HG03442 (cell line): Measurements from ENCODE around the gene INTS12.

ENCODE experiments used
- ATAC-seq: cut with Tn5 transposase; IDR thresholded peaks from one replicate; pipeline ENCODE4 v1.9.1; 2021; ENCODE audit warnings: mild to moderate bottlenecking, moderate library complexity; ENCODE audit not compliant: unreplicated experiment

The INTS12 gene

DNA sequence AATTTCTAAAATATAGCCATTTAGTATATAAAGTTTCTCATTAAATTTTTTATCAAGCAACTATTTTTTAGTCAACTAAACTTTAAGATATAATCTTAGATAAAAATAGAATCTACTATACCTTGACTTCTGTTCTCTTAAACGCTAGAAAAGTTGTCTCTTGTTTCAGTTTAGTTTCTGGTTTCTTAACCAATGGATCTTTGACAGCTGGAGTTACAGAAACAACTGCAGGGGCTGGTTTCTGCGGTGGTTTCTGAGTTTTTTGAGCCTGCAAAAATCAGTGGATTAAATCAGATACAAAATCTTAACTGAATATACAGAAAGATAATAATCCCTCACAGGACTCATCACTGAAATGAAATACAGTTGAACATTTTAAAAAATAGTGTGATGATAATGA is 21.9 kb downstream of the INTS12 start:
- no peak for ATAC-seq

DNA sequence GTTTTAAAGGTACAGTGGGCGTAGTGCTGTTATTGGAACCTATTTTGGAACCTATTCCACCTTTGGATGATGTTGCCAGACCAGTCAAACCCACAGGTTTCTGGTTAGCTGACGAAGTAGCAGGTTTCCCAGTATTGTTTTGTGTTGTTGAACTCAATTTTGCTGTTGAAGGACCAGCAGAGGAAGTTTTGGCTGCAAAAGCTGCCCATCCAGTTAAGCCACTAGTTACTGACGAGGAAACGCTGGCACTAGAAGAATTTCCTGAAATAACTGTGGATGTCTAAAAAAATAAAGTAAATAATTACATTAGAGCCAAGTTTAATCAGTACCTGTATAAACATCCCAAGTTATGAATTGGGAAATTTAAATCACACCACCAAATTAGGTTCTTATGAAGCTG is 25.5 kb downstream of the INTS12 start:
- ATAC-seq: no peak

DNA sequence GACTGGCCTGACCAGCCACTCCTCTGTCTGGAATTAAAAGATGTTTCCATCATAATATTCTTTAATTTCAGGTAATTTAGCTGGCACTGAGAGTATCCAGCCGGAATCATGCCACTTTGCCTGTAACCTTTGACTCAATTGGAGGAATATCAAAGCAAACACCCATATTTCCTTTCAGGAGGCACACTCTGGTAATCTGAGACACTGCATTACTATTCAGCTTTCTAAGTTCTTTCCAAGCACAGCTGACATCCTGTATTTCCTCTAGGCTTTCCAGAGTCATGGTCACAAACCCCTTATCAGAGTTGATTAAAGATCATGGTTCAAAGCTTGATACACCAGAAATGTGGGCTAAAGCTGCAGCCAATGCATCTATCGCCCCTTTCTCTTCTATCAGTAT is 29.3 kb downstream of the INTS12 start:
- no peak for ATAC-seq

DNA sequence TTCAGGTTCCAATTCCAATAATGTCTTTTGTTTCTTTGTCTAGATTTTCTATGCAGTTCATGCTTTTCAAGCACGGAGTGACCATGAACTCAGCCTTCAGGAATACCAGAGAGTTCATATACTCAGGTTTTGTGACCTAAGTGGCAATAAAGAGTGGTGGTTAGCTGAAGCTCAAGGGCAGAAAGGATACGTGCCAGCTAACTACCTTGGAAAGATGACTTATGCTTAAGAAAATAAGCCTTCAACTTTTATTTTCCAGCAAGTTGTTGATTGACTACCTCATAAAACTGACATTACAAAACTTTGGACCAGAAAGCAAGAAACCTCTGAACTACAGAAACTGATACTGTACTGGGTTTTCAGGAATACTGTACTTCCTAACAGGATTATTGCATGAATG is 30.8 kb downstream of the INTS12 start:
- no peak for ATAC-seq

DNA sequence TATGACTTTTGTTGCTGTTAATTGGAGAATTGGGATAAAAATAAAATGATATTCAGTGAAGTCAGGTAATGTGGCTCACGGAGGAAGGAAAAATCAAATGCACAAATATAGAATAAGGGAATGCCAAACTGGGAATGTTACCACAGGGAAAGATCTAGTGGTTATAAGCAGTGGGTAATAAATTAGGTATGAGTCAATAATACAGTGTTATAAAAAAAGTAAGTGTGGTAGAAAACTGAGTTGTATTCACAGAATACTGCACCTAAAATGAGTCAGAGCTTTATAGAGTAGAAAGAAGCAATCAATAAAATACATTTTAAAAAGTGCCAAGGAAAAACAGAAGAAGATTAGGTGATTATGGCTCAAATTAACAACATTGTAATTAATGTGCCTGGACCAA is 34.5 kb downstream of the INTS12 start:
- no peak for ATAC-seq

DNA sequence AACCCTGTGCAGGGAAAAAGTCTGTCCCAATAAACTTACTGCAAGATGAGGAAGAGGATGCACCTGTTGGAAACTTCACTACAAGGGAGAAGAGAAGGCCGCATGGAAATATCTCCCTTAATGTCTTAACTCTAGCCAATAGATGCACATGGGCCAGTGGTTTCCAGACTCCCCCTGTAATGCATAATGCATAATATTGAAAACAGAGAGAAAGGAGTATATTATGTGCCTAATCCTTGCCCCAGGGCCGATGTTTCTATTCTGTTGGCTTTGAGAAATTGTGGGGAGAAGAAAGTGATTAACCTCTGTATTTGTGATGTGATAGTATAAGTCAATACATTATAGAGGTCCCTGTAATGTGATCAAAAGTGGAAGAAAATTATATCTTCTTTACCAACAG is 37.2 kb downstream of the INTS12 start:
- no peak for ATAC-seq

DNA sequence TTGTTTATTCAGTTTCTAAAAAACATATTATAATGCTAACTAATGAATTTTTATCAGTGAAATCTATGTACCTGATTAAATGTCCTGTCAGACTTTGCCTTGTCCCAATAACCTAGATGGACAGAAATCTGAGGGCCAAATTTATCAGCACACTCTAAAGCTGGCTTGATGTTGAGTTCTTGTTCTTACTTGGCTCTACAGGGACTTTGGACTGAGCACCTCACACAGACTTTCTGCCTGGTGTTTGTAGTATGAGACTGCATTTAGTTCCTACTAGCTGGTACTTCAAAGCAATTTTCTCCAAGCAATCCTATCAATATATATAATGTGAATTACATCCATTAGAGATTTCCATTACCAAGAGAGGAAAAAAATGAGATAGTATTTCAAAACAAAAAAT is 37.8 kb downstream of the INTS12 start:
- no peak for ATAC-seq

DNA sequence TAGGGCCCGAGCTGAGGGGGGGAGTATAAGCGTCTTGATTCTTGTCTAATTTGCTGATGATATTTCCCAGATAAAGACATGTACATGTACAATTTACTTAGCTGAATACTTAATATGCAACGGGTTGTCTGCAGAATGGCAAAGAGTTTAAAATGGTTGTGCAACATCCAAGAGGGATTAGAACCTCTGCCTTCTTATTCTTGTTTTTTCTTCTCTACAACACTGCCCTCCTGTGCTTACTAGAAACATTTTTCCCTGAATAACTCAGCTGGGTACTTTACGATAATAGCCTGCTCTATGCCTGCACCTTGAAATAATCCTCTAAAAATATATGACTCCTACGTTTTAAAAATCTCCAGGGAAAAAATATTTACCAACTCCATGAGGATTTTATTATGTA is 41.8 kb downstream of the INTS12 start:
- peak; percentile 54 for ATAC-seq

DNA sequence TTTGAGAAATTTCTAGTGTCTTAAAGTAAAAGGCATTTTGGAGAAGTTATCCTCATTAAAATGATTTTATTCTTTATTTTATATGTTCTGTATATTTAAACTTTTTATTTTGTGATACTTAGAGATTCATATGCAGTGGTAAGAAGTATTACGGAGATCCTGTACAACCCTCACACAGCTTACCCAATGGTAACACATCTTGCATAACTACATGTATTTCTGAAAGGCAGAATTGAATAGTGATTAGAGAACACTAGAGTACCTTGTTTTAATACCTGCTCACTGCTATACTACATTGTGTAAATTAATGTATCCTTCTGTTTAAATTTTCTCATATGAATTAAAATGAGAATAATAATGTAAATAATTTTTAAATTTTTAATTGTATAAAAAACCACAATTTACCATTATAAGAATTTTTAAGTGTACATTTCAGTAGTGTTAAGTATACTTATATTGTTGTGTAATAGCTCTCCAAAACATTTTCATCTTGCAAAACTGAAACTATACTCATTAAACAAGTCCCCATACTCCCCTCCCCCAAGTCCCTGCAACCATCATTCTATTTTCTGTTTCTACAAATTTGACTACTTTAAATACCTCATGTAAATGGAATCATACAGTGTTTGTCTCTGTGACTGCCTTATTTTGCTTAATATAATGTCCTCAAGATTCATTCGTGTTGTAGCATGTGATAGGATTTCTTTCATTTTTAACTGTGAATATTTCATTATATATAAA is 45.4 kb downstream of the INTS12 start:
- no peak for ATAC-seq

DNA sequence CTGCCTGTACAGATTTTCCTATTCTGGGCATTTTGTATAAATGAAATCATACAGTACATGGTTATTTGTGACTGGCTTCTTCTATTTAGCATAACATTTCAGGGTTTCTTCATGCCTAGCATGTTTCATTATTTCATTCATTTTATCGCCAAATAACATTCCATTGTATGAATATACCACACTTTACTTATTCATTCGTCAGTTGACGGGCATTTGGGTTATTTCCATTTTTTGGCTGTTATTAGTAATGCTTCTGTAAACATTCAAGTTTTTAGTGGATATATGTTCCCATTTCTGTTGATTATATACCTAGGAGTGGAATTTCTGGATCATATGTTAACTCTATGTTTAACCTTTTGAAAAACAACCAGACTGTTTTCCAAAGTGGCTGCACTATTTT is 47.5 kb downstream of the INTS12 start:
- no peak for ATAC-seq

DNA sequence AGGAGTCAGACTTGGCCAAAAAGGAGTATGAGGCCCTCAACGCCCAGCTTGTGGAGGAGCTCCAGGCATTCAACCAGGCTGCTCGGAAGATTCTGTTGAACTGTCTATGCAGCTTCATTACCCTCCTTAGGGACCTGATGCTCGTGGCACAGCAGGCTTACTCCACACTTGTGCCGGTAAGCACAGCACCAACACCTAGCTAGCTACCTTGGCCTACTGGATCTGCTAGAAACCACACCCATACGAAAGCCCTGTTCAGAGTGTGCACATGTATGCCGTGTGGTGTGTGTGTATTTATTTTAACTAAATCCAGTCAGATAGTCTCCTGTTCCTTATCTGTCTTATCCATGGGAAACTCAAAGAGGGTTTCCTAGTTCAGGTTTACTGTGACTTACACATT is 49.3 kb downstream of the INTS12 start:
- ATAC-seq: no peak

DNA sequence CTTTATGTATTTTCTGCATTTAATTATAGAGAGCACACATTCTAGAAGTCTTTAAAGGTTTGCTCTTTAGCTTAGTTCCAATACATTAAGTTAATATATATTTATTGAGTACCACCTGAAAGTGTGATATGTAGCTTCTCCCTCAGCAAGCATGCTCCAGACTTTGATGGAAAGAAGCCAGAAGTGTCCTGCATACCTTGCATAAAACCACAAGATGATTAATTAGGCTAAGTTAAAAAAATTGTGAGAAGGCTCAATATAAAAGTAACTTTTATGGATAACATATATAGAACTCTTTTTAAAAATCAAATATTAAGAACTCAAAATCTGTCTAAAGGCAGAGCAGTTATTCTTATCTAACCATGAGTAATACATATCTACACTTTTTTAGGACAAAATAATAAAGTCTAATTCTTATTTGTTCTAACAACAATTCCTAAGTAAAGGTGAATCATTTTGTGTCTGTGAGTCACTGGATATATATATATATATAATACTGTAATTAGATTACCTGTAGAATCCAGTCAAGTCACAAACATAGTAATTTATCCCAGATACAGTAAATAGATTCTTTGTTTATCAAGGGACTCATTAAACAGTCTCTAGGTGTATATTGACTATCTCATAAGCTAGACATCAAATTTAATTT is 51.2 kb downstream of the INTS12 start:
- no peak for ATAC-seq

DNA sequence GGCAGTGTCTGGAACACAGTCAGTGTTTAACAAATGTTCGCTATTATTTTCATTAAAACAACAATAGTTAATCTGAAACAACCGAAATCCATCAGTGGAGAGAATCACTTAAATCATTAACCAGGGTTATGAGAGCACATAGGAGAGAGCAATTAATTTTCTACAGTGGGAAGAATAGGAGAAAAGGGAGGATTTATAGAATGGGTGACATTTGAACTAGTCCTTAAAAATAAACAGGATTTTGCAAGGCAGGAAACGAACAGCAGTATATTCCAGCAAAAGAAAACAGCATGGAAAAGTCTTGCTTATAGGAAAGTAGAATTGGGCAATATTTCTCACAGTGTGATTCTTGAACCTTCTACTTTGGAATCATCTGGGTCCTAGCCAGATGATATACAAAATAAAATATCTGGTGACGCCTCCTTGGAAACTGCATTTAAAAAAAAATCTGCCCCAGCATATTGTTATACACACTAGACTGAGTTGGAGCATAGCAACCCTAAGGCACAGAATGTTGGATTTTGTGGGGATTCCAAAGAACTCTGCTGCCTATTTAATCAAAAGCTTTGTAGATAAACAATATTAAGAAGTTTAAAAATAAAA is 56.1 kb downstream of the INTS12 start:
- ATAC-seq: no peak

DNA sequence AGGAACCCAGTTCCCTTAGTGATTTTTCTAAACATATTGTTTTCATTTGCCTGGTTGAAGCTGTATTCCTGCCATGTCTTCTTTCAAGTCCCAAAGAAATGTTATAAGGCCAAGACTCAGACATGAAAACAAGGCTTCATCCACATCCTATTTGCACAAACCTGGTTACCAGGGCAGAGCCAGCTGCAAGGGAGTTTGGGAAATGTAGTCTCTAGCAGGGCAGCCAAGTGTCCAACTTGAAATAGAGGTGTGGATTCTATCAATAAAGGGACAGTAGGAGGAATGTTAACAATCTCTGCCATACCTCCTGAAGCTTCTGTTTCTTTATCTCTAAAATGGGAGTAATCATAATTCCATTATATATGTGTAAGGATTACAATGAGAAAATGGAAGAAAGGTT is 56.6 kb downstream of the INTS12 start:
- no peak for ATAC-seq

DNA sequence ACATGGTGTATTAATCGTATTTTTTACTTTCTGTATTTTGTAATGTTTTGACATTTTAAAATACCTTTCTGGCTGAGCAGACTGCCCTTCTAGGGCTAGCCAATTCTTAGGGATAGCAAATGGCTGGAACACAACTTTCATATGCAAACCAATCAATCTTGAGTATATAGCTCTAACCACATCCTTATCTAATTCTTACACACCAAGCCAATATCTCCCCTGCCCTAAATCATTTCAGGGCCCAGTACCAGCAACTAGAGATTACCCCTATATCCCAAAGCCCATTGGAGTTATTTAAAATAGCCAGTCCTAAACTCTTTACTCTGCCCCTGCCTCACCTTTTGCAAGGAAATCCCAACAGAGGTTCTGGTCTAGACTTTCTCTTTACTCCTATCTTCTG is 58.3 kb downstream of the INTS12 start:
- no peak for ATAC-seq

DNA sequence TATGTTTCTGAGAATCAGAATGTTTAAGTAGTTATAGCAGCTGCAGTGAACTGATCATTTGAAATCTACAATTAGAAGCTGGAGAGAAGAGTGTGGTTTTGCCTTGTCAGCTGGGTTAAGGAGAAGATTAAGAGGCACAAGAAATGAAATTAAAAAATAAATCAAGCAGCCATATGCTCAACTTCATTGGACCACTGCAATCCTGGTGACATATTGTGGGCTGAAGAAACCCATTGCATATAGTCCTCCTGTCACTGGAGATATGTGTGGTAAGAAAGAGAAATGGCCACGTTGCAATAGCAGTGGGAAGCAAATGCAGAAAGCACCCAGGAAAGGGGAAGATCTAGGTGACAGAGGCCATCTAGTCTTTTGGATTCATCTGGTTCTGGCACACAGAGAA is 63.0 kb downstream of the INTS12 start:
- no peak for ATAC-seq

DNA sequence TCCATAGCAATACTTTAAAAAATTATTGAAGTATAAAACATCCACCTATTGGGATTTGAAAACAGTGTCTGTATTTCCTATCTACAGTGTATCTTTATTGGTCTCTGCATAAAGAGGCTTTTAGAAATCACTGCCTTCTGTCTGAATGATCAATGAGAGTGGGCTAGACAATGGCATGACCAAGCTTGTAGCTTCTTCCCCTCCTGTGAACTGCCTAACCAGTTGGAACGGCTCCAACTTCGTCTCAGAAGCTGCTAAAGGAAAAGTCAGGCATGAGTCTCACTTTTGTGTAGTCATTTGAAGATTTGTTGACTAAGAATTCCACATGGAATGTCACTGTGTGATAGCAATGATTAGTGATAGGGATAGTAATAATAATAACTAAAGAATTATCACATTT is 64.2 kb downstream of the INTS12 start:
- no peak for ATAC-seq

DNA sequence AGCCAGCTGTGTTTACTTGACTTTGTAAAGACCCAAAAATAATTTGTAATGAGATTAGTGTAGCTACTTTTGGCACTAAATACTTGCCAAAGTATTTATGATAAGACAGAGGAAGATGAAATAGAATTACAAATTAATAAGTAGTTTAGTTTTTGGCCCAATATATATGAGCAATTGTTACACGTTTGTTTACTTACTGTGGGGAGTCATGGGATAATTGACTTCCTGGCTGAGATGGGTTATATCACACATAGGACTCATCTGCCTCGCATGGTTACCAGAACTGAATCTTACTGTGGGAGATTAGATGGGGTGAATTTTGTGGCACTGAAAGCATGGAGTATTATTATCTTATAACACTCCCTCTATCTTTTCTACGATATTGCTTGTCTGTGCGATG is 66.6 kb downstream of the INTS12 start:
- no peak for ATAC-seq

DNA sequence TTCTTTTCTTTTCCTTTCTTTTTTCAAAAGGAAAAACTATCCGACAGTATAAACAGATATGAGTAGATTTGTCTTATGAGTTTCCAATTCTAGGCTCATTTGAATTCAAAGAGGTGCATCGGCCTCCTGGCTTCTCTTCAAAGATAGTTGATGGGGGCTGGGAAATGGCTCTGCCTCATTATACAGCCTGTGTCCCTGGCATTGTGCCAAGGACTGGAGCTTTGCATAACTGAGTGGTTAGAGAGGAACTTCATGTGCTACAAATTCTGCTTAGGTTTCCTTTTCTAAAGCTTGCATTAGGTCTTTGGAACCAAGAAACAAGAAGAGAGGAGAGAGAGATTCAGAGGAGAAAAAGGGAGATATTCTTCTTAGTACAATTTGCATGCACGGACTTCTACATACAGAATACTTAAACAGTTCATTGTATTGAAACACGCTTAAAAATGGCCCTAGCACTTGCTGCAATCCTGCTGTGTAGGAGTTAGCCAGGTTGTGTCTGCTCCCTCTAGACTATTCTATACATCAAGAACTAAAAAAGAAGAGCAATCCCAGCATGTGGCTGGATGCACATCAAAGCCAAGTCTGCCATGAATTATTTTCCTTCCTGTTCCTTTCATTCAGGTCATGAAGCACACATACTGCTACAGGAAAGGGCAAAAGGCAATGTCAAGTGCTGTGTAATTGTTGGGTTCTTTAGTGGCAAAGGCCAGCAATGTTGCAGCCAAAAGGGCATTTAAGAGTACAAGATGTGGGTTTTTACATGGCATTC is 70.9 kb downstream of the INTS12 start:
- peak; percentile 82 for ATAC-seq

DNA sequence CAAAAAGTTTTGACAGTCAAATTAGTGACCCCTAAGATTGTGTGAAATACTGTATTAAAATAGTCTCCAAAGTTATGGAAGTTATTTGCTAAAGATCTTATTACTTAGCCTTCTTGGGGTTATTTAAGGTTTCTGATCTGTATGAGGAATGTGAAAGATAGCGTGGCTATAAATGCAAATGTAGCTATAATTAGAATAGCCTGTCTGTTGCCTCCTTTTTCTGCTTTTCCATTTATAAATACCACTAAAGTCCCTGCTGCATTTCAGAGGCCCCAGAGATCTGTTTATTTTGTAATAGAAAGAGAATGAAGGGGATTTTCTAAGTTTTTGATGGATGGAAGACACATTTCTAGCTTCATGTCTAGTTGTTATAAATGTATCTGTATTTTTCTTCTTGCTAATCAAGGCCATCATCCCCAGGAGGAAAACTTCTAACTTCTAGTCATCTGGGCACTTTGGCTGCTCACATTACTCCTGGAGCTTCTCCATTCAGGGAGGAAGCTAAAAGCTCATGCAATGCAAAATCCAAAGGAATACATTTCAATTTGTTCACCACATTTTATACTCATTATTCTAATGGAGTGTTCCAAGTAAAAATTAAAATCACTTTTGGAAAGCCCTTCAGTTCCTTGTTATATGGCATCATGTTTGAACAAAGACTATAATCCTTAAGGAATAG is 73.9 kb downstream of the INTS12 start:
- peak; percentile 25 for ATAC-seq

DNA sequence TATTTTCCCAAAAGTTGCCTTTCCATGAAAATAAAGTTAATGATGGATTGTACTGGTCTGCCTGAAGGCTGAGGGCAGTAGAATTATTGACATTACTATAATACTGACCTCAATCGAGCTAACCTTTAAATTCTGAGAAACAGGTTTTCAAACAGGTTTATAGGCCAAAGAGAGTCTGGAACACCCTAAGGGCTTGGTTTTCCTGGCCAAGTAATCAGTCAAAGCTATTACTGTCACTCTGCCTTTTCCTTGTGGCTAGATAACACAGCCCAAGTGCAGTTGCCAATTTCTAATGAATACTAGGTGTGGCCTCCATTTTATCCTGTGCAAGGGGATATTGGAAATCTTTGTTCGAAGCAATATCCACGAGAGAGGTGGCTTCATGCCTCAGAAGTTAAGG is 75.2 kb downstream of the INTS12 start:
- ATAC-seq: no peak
